Caco-2 (cell line): ENCODE measurements around the gene DNAJA3. TPM values are rescaled to one million over a fixed set of nuclear protein-coding genes. Genes with fewer than 3 reads are reported as not detected.

Experiments
- BruUV-seq: library from RNA; stranded (reverse); fragments of 400-500 nt; replicated peaks from 2 replicates; lab custom pipeline; 2021; lab: Mats Ljungman, UMichigan
- CTCF ChIA-PET: fragments of 300-600 bp; sonication (Branson Sonifier 250); formaldehyde crosslinking; loops from one replicate; lab custom pipeline; 2022; ENCODE audit warnings: antibody characterized with exemption; lab: Charles Lee
- POLR2A ChIA-PET: fragments of 300-600 bp; sonication (Branson Sonifier 250); formaldehyde crosslinking; loops from one replicate; lab custom pipeline; 2022; ENCODE audit warnings: antibody characterized with exemption; lab: Charles Lee
- DNase-seq, 2 experiments: peaks; one replicate each; pipeline versions ENCODE4 v3.0.0 to v3.0.0-alpha.2; 2020 to 2022
- H3K27me3 ChIP-seq: replicated peaks from 2 replicates; pipeline ENCODE4 v1.6.0; 2011; ENCODE audit warnings: low read length; ENCODE audit not compliant: control insufficient read depth, insufficient read depth
- H3K36me3 ChIP-seq: 2 replicates; pipeline ENCODE4 v1.5.1; 2011; ENCODE audit warnings: low read length; ENCODE audit not compliant: control insufficient read depth, insufficient read depth
- H3K4me1 ChIP-seq: fragments of 250-450 bp; sonication (Bioruptor Pico); 2 replicates; pipeline ENCODE4 v1.5.1; 2020; ENCODE audit warnings: mild to moderate bottlenecking
- H3K4me3 ChIP-seq: 2 replicates; pipeline ENCODE4 v1.5.1; 2011; ENCODE audit warnings: low read depth, mild to moderate bottlenecking, control low read depth, low read length
- H3K9me3 ChIP-seq: fragments of 250-450 bp; sonication (Bioruptor Pico); 2 replicates; pipeline ENCODE4 v1.5.1; 2020; ENCODE audit warnings: mild to moderate bottlenecking, moderate library complexity
- H3K27ac Mint-ChIP-seq: one replicate; pipeline ENCODE4 v1.8.0; 2022; ENCODE audit warnings: mixed read lengths; ENCODE audit not compliant: unreplicated experiment
- H3K27me3 Mint-ChIP-seq: one replicate; pipeline ENCODE4 v1.8.0; 2022; ENCODE audit warnings: mixed read lengths; ENCODE audit not compliant: insufficient read depth, unreplicated experiment
- H3K36me3 Mint-ChIP-seq: one replicate; pipeline ENCODE4 v1.8.0; 2022; ENCODE audit warnings: mild to moderate bottlenecking, mixed read lengths; ENCODE audit not compliant: insufficient read depth, unreplicated experiment
- H3K4me1 Mint-ChIP-seq: one replicate; pipeline ENCODE4 v1.8.0; 2022; ENCODE audit warnings: low read depth, mixed read lengths; ENCODE audit not compliant: unreplicated experiment
- H3K4me3 Mint-ChIP-seq: one replicate; pipeline ENCODE4 v1.8.0; 2022; ENCODE audit warnings: mild to moderate bottlenecking, moderate library complexity, mixed read lengths; ENCODE audit not compliant: unreplicated experiment
- H3K9me3 Mint-ChIP-seq: one replicate; pipeline ENCODE4 v1.8.0; 2022; ENCODE audit warnings: mixed read lengths; ENCODE audit not compliant: unreplicated experiment
- intact Hi-C: fragments of 100-400 bp; cut with micrococcal nuclease; formaldehyde crosslinking; loops from one replicate; pipeline ENCODE4 v1.10.0; 2022; ENCODE audit not compliant: unreplicated experiment
- total RNA-seq: library from RNA; stranded (reverse); gene quantifications from 2 replicates; pipeline ENCODE4 v1.2.3, GENCODE V29; 2022
- TF ChIP-seq, protein P1 (sequence below), 2 experiments: fragments of 200-600 bp in 1 of 2; IDR thresholded peaks; 1 replicate in 1 of 2; 2 replicates in 1 of 2; pipeline versions ENCODE4 v1.5.1 to v1.8.0; 2011 to 2022; ENCODE audit warnings: antibody characterized with exemption in 1 of 2, control low read depth in 1 of 2, inconsistent platforms in 1 of 2, low read depth in 1 of 2, low read length in 1 of 2, mild to moderate bottlenecking in 1 of 2, moderate library complexity in 1 of 2; ENCODE audit not compliant: insufficient read depth in 1 of 2, severe bottlenecking in 1 of 2, unreplicated experiment in 1 of 2

The DNAJA3 gene
- total RNA-seq, 1 experiment from 2014 or later: 77.1 TPM

GRCh38 chr16:4381072-4381934 lies 44.4 kb upstream of the DNAJA3 start:
- H3K36me3 ChIP-seq: no peaks in the 10 kb centered on the region; the same call in 1 of the 2 replicates
- no peak for DNase-seq
- no peaks in the 10 kb centered on the region for H3K9me3 ChIP-seq
- H3K27ac Mint-ChIP-seq: no peak overlapping the region
- no peak overlapping the region for H3K4me3 Mint-ChIP-seq
- H3K4me1 ChIP-seq: no peaks in the 10 kb centered on the region
- POLR2A ChIA-PET: no interaction called here
- no peaks in the 10 kb centered on the region for H3K4me1 Mint-ChIP-seq
- intact Hi-C loops: no loop called here
- BruUV-seq: no TSS peak
- H3K36me3 Mint-ChIP-seq: peaks cover 21% of the 10 kb centered on the region
- CTCF ChIA-PET: no interaction called here
- TF ChIP-seq, protein P1, sequence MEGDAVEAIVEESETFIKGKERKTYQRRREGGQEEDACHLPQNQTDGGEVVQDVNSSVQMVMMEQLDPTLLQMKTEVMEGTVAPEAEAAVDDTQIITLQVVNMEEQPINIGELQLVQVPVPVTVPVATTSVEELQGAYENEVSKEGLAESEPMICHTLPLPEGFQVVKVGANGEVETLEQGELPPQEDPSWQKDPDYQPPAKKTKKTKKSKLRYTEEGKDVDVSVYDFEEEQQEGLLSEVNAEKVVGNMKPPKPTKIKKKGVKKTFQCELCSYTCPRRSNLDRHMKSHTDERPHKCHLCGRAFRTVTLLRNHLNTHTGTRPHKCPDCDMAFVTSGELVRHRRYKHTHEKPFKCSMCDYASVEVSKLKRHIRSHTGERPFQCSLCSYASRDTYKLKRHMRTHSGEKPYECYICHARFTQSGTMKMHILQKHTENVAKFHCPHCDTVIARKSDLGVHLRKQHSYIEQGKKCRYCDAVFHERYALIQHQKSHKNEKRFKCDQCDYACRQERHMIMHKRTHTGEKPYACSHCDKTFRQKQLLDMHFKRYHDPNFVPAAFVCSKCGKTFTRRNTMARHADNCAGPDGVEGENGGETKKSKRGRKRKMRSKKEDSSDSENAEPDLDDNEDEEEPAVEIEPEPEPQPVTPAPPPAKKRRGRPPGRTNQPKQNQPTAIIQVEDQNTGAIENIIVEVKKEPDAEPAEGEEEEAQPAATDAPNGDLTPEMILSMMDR (IDR thresholded peaks at IDR 0.05; ENCODE audit: insufficient read depth in 1 of 2, low read depth in 1 of 2, low read length in 1 of 2, severe bottlenecking in 1 of 2, unreplicated experiment in 1 of 2): no peak
- no peak overlapping the region for H3K4me3 ChIP-seq
- H3K9me3 Mint-ChIP-seq: no peaks in the 10 kb centered on the region
- no peaks in the 10 kb centered on the region for H3K27me3 Mint-ChIP-seq
- no peaks in the 10 kb centered on the region for H3K27me3 ChIP-seq

DNA sequence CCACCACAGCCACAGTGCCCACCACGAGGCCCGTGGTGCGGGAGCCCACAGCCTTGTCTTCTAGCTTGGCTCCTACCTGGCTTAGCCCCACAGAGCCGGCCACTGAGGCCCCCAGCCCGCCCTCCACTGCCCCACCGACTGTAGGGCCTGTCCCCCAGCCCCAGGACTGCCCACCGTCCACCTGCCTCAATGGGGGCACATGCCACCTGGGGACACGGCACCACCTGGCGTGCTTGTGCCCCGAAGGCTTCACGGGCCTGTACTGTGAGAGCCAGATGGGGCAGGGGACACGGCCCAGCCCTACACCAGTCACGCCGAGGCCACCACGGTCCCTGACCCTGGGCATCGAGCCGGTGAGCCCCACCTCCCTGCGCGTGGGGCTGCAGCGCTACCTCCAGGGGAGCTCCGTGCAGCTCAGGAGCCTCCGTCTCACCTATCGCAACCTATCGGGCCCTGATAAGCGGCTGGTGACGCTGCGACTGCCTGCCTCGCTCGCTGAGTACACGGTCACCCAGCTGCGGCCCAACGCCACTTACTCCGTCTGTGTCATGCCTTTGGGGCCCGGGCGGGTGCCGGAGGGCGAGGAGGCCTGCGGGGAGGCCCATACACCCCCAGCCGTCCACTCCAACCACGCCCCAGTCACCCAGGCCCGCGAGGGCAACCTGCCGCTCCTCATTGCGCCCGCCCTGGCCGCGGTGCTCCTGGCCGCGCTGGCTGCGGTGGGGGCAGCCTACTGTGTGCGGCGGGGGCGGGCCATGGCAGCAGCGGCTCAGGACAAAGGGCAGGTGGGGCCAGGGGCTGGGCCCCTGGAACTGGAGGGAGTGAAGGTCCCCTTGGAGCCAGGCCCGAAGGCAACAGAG lies 43.5 kb upstream of the DNAJA3 start:
- CTCF ChIA-PET: no interaction called here
- peaks cover 21% of the 10 kb centered on the region for H3K36me3 Mint-ChIP-seq
- POLR2A ChIA-PET: no interaction called here
- no TSS peak for BruUV-seq
- TF ChIP-seq, protein P1 (IDR thresholded peaks at IDR 0.05; ENCODE audit: insufficient read depth in 1 of 2, low read depth in 1 of 2, low read length in 1 of 2, severe bottlenecking in 1 of 2, unreplicated experiment in 1 of 2): no peak
- H3K4me1 Mint-ChIP-seq: no peaks in the 10 kb centered on the region
- Histone ChIP-seq H3K27me3 (no peaks in the 10 kb centered on the region), H3K36me3 (no peaks in the 10 kb centered on the region), H3K4me1 (no peaks in the 10 kb centered on the region), H3K9me3 (no peaks in the 10 kb centered on the region), H3K4me3 (no peak overlapping the region)
- H3K4me3 Mint-ChIP-seq: no peak overlapping the region
- no peaks in the 10 kb centered on the region for H3K27me3 Mint-ChIP-seq
- no peak overlapping the region for H3K27ac Mint-ChIP-seq
- intact Hi-C loops: no loop called here
- DNase-seq: no peak
- H3K9me3 Mint-ChIP-seq: no peaks in the 10 kb centered on the region

DNA sequence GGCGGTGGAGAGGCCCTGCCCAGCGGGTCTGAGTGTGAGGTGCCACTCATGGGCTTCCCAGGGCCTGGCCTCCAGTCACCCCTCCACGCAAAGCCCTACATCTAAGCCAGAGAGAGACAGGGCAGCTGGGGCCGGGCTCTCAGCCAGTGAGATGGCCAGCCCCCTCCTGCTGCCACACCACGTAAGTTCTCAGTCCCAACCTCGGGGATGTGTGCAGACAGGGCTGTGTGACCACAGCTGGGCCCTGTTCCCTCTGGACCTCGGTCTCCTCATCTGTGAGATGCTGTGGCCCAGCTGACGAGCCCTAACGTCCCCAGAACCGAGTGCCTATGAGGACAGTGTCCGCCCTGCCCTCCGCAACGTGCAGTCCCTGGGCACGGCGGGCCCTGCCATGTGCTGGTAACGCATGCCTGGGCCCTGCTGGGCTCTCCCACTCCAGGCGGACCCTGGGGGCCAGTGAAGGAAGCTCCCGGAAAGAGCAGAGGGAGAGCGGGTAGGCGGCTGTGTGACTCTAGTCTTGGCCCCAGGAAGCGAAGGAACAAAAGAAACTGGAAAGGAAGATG lies 42.8 kb upstream of the DNAJA3 start:
- Mint-ChIP-seq H3K36me3 (peaks cover 17% of the 10 kb centered on the region), H3K9me3 (no peaks in the 10 kb centered on the region), H3K4me1 (no peaks in the 10 kb centered on the region), H3K27ac (no peak overlapping the region), H3K4me3 (no peak overlapping the region), H3K27me3 (no peaks in the 10 kb centered on the region)
- DNase-seq: no peak
- Histone ChIP-seq H3K4me1 (peaks cover 3% of the 10 kb centered on the region), H3K36me3 (no peaks in the 10 kb centered on the region), H3K9me3 (no peaks in the 10 kb centered on the region), H3K27me3 (no peaks in the 10 kb centered on the region), H3K4me3 (no peak overlapping the region)
- CTCF ChIA-PET: no interaction called here
- TF ChIP-seq, protein P1 (IDR thresholded peaks at IDR 0.05; ENCODE audit: insufficient read depth in 1 of 2, low read depth in 1 of 2, low read length in 1 of 2, severe bottlenecking in 1 of 2, unreplicated experiment in 1 of 2): no peak
- intact Hi-C loops: no loop called here
- no TSS peak for BruUV-seq
- POLR2A ChIA-PET: no interaction called here
